WTC11 (cell line): ENCODE data around the gene TMEM130. TPM values are rescaled to one million over a fixed set of nuclear protein-coding genes. Genes with fewer than 3 reads are reported as not detected.

Experiments
- ATAC-seq: fragments of 200-7000 bp; cut with Tn5 transposase; 2 replicates; pipeline ENCODE4 v1.10.0; 2021; ENCODE audit warnings: mild to moderate bottlenecking, moderate library complexity
- CTCF ChIA-PET: fragments of 300-600 bp; sonication (Branson Sonifier 250); formaldehyde crosslinking; loops from one replicate; lab custom pipeline; 2021; ENCODE audit warnings: antibody characterized with exemption; lab: Charles Lee
- POLR2A ChIA-PET: fragments of 350-600 bp; sonication (Branson Sonifier 250); formaldehyde crosslinking; loops from one replicate; lab custom pipeline; 2021; ENCODE audit warnings: antibody characterized with exemption; lab: Charles Lee
- DNase-seq: peaks from one replicate; pipeline ENCODE4 v3.0.0; 2021; ENCODE audit warnings: low spot score
- H3K27ac Mint-ChIP-seq: 2 replicates; pipeline ENCODE4 v1.8.0; 2021; ENCODE audit warnings: mixed read lengths
- H3K27me3 Mint-ChIP-seq: 2 replicates; pipeline ENCODE4 v1.8.0; 2021; ENCODE audit warnings: low read depth, mild to moderate bottlenecking, moderate library complexity, mixed read lengths
- H3K36me3 Mint-ChIP-seq: 2 replicates; pipeline ENCODE4 v1.8.0; 2021; ENCODE audit warnings: mixed read lengths
- H3K4me1 Mint-ChIP-seq: 2 replicates; pipeline ENCODE4 v1.8.0; 2022; ENCODE audit warnings: mixed read lengths
- H3K4me3 Mint-ChIP-seq: 2 replicates; pipeline ENCODE4 v1.8.0; 2021; ENCODE audit warnings: mild to moderate bottlenecking, moderate library complexity, mixed read lengths
- H3K9me3 Mint-ChIP-seq: 2 replicates; pipeline ENCODE4 v1.8.0; 2021; ENCODE audit warnings: mixed read lengths
- ATF1 ChIP-seq: sonication (generic); formaldehyde crosslinking; IDR thresholded peaks from 2 replicates; pipeline ENCODE4 v1.8.1; 2023; ENCODE audit warnings: mild to moderate bottlenecking, moderate library complexity, missing genetic modification reagents
- ATF2 ChIP-seq: sonication (generic); formaldehyde crosslinking; IDR thresholded peaks from 2 replicates; pipeline ENCODE4 v1.8.1; 2022; ENCODE audit warnings: low read depth, missing genetic modification reagents, borderline replicate concordance
- ATF3 ChIP-seq: sonication (generic); formaldehyde crosslinking; conservative IDR thresholded peaks from 2 replicates; pipeline ENCODE4 v1.8.1; 2022; ENCODE audit warnings: mild to moderate bottlenecking, missing genetic modification reagents
- CREB1 ChIP-seq: sonication (generic); formaldehyde crosslinking; IDR thresholded peaks from 2 replicates; pipeline ENCODE4 v1.8.0; 2023; ENCODE audit warnings: mild to moderate bottlenecking, missing genetic modification reagents
- CREM ChIP-seq: sonication (generic); formaldehyde crosslinking; IDR thresholded peaks from 2 replicates; pipeline ENCODE4 v1.8.1; 2022; ENCODE audit warnings: mild to moderate bottlenecking, missing genetic modification reagents, moderate library complexity
- CTCF ChIP-seq: fragments of 200-600 bp; IDR thresholded peaks from 2 replicates; pipeline ENCODE4 v1.8.0; 2022; ENCODE audit warnings: antibody characterized with exemption
- E2F4 ChIP-seq: sonication (generic); formaldehyde crosslinking; IDR thresholded peaks from 2 replicates; pipeline ENCODE4 v1.8.1; 2022; ENCODE audit warnings: low read depth, mild to moderate bottlenecking, moderate library complexity, missing genetic modification reagents, borderline replicate concordance
- HMGA2 ChIP-seq: fragments of 250-450 bp; sonication (Bioruptor Pico); IDR thresholded peaks from 2 replicates; pipeline ENCODE4 v1.4.0; 2021; ENCODE audit warnings: mild to moderate bottlenecking, moderate library complexity
- KAT7 ChIP-seq: sonication (generic); formaldehyde crosslinking; IDR thresholded peaks from 2 replicates; pipeline ENCODE4 v1.8.1; 2023; ENCODE audit warnings: missing genetic modification reagents, mild to moderate bottlenecking, borderline replicate concordance
- NFATC4 ChIP-seq: fragments of 250-450 bp; sonication (Bioruptor Pico); IDR thresholded peaks from 2 replicates; pipeline ENCODE4 v1.9.0; 2021; ENCODE audit warnings: mild to moderate bottlenecking
- NR2C2 ChIP-seq: sonication (generic); formaldehyde crosslinking; IDR thresholded peaks from 2 replicates; pipeline ENCODE4 v1.8.0; 2022; ENCODE audit warnings: mild to moderate bottlenecking, missing genetic modification reagents
- NR3C1 ChIP-seq: sonication (generic); formaldehyde crosslinking; conservative IDR thresholded peaks from 2 replicates; pipeline ENCODE4 v1.8.1; 2023; ENCODE audit warnings: low read depth, mild to moderate bottlenecking, missing genetic modification reagents
- PRRX2 ChIP-seq: fragments of 250-450 bp; sonication (Bioruptor Pico); IDR thresholded peaks from 2 replicates; pipeline ENCODE4 v1.8.0; 2021; ENCODE audit warnings: mild to moderate bottlenecking
- SMAD3 ChIP-seq: sonication (generic); formaldehyde crosslinking; IDR thresholded peaks from 2 replicates; pipeline ENCODE4 v1.8.0; 2022; ENCODE audit warnings: missing genetic modification reagents, mild to moderate bottlenecking, borderline replicate concordance
- TEAD1 ChIP-seq: sonication (generic); formaldehyde crosslinking; IDR thresholded peaks from 2 replicates; pipeline ENCODE4 v1.8.0; 2022; ENCODE audit warnings: mild to moderate bottlenecking, missing genetic modification reagents
- TEAD4 ChIP-seq: sonication (generic); formaldehyde crosslinking; IDR thresholded peaks from 2 replicates; pipeline ENCODE4 v1.8.0; 2022; ENCODE audit warnings: mild to moderate bottlenecking, missing genetic modification reagents
- TP53 ChIP-seq: sonication (generic); formaldehyde crosslinking; IDR thresholded peaks from 2 replicates; pipeline ENCODE4 v1.8.1; 2023; ENCODE audit warnings: mild to moderate bottlenecking, missing genetic modification reagents
- USF1 ChIP-seq: sonication (generic); formaldehyde crosslinking; IDR thresholded peaks from 2 replicates; pipeline ENCODE4 v1.8.0; 2022; ENCODE audit warnings: mild to moderate bottlenecking, missing genetic modification reagents
- ZBTB43 ChIP-seq: sonication (generic); formaldehyde crosslinking; IDR thresholded peaks from 2 replicates; pipeline ENCODE4 v1.8.1; 2023; ENCODE audit warnings: mild to moderate bottlenecking, missing genetic modification reagents
- ZNF281 ChIP-seq: sonication (generic); formaldehyde crosslinking; IDR thresholded peaks from 2 replicates; pipeline ENCODE4 v1.8.0; 2023; ENCODE audit warnings: mild to moderate bottlenecking, missing genetic modification reagents
- ZNF416 ChIP-seq: fragments of 250-450 bp; sonication (Bioruptor Pico); IDR thresholded peaks from 2 replicates; pipeline ENCODE4 v1.9.0; 2021; ENCODE audit warnings: mild to moderate bottlenecking, inconsistent platforms
- ZNF671 ChIP-seq: fragments of 250-450 bp; sonication (Bioruptor Pico); IDR thresholded peaks from 2 replicates; pipeline ENCODE4 v1.8.0; 2021; ENCODE audit warnings: mild to moderate bottlenecking
- ZSCAN18 ChIP-seq: fragments of 250-450 bp; sonication (Bioruptor Pico); IDR thresholded peaks from 2 replicates; pipeline ENCODE4 v2.1.2; 2022; ENCODE audit warnings: mild to moderate bottlenecking, moderate library complexity
- total RNA-seq: library from RNA; stranded (reverse); gene quantifications from 3 replicates; pipeline ENCODE4 v1.2.3, GENCODE V29; 2021
- TF ChIP-seq, protein P1 (sequence below): sonication (generic); formaldehyde crosslinking; IDR thresholded peaks from 2 replicates; pipeline ENCODE4 v1.8.1; 2022; ENCODE audit warnings: mild to moderate bottlenecking, moderate library complexity, missing genetic modification reagents

Gene TMEM130
- total RNA-seq, 1 experiment from 2014 or later = 3.2 TPM

- POLR2A ChIA-PET = no interaction called here
- H3K9me3 Mint-ChIP-seq = peaks cover 14% of the 10 kb centered on the region
- H3K36me3 Mint-ChIP-seq = peaks cover 78% of the 10 kb centered on the region
- no peak overlapping the region for H3K4me3 Mint-ChIP-seq
- H3K4me1 Mint-ChIP-seq = no peaks in the 10 kb centered on the region
- ATAC-seq (no peak), DNase-seq (no peak)
- TF ChIP-seq CREB1 = no peak
- no peak for TF ChIP-seq ATF3
- TF ChIP-seq ZBTB43 (CRISPR knock-in tag) = no peak
- TF ChIP-seq NFATC4 = no peak
- no peak for TF ChIP-seq TEAD1 (CRISPR knock-in tag)
- TF ChIP-seq CTCF = no peak
- TF ChIP-seq TP53 = no peak
- TF ChIP-seq HMGA2 (CRISPR knock-in tag) = no peak
- TF ChIP-seq SMAD3 (CRISPR knock-in tag) = no peak
- TF ChIP-seq ZNF671 (CRISPR knock-in tag) = no peak
- TF ChIP-seq ZSCAN18 = no peak
- TF ChIP-seq PRRX2 = no peak
- TF ChIP-seq E2F4 = no peak
- TF ChIP-seq ATF2 = no peak
- TF ChIP-seq NR3C1 (CRISPR knock-in tag) = no peak
- TF ChIP-seq ZNF416 (CRISPR knock-in tag) = no peak
- TF ChIP-seq ATF1 = no peak
- TF ChIP-seq TEAD4 (CRISPR knock-in tag) = no peak
- H3K27me3 Mint-ChIP-seq = no peaks in the 10 kb centered on the region
- CTCF ChIA-PET = interaction anchor here (0.9 kb wide), 1 partner anchor 11 kb away, joined by 3 read pairs; no protein-coding TSS in a partner anchor
- no peak overlapping the region for H3K27ac Mint-ChIP-seq
Measured at GRCh38 chr7:98910427-98910826, 40.6 kb upstream of the TMEM130 start.

- Mint-ChIP-seq H3K36me3 (peaks cover 87% of the 10 kb centered on the region), H3K4me1 (no peaks in the 10 kb centered on the region), H3K4me3 (no peak overlapping the region), H3K27ac (no peak overlapping the region), H3K27me3 (no peaks in the 10 kb centered on the region), H3K9me3 (peaks cover 14% of the 10 kb centered on the region)
- CTCF ChIA-PET = interaction anchor here (0.6 to 0.9 kb wide), 2 partner anchors 12 to 158 kb away, joined by 3 to 4 read pairs; no protein-coding TSS in a partner anchor
- DNase-seq (no peak), ATAC-seq (no peak)
- POLR2A ChIA-PET = no interaction called here
- no peak for TF ChIP-seq ZNF671 (CRISPR knock-in tag)
- no peak for TF ChIP-seq NR2C2 (CRISPR knock-in tag)
- no peak for TF ChIP-seq CREM (CRISPR knock-in tag)
- TF ChIP-seq, protein P1, sequence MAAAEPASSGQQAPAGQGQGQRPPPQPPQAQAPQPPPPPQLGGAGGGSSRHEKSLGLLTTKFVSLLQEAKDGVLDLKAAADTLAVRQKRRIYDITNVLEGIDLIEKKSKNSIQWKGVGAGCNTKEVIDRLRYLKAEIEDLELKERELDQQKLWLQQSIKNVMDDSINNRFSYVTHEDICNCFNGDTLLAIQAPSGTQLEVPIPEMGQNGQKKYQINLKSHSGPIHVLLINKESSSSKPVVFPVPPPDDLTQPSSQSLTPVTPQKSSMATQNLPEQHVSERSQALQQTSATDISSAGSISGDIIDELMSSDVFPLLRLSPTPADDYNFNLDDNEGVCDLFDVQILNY (CRISPR knock-in tag) = no peak
- TF ChIP-seq USF1 (CRISPR knock-in tag) = no peak
- TF ChIP-seq ZNF416 (CRISPR knock-in tag) = no peak
- no peak for TF ChIP-seq ZSCAN18
- TF ChIP-seq KAT7 (CRISPR knock-in tag) = no peak
- no peak for TF ChIP-seq ZNF281 (CRISPR knock-in tag)
Measured at GRCh38 chr7:98909487-98909886, 39.7 kb upstream of the TMEM130 start.
